Loucy (cell line): Measurements from ENCODE around the gene FAM185A.
"Not testable (repeated sequence)": the region's sequence is repeated elsewhere in the genome, so short reads cannot be mapped to it uniquely, and the experiment has no call there.

ENCODE experiments used
- H2AFZ ChIP-seq: fragments of 200-600 bp; sonication (generic); 2 replicates; pipeline ENCODE4 v1.6.0; 2016; ENCODE audit warnings: antibody characterized with exemption, mild to moderate bottlenecking, low read length, moderate library complexity
- H3F3A ChIP-seq: fragments of 200-600 bp; 2 replicates; pipeline ENCODE4 v1.6.0; 2016; ENCODE audit warnings: antibody characterized with exemption, low read depth, mild to moderate bottlenecking
- H3K27me3 ChIP-seq: fragments of 200-600 bp; sonication (generic); 2 replicates; pipeline ENCODE4 v1.6.1; 2014; ENCODE audit warnings: low read length, mild to moderate bottlenecking; ENCODE audit not compliant: insufficient read depth, poor library complexity, severe bottlenecking
- H3K36me3 ChIP-seq: fragments of 200-600 bp; sonication (generic); 2 replicates; pipeline ENCODE4 v1.6.1; 2016; ENCODE audit warnings: low read length; ENCODE audit not compliant: insufficient read depth
- H3K4me1 ChIP-seq: fragments of 200-600 bp; sonication (generic); 2 replicates; pipeline ENCODE4 v1.5.1; 2014; ENCODE audit warnings: low read length, mild to moderate bottlenecking; ENCODE audit not compliant: insufficient read depth, poor library complexity, severe bottlenecking
- H3K4me2 ChIP-seq: fragments of 200-600 bp; sonication (generic); 2 replicates; pipeline ENCODE4 v1.6.0; 2014; ENCODE audit warnings: antibody characterized with exemption, low read length, low read depth, mild to moderate bottlenecking; ENCODE audit not compliant: poor library complexity, severe bottlenecking
- H3K4me3 ChIP-seq: fragments of 200-600 bp; sonication (generic); 2 replicates; pipeline ENCODE4 v1.5.1; 2014; ENCODE audit warnings: low read length, mild to moderate bottlenecking, mixed read lengths; ENCODE audit not compliant: poor library complexity, severe bottlenecking
- H3K79me2 ChIP-seq: fragments of 200-600 bp; sonication (generic); 2 replicates; pipeline ENCODE4 v1.6.1; 2014; ENCODE audit warnings: low read length; ENCODE audit not compliant: insufficient read depth
- H3K9ac ChIP-seq: fragments of 200-600 bp; sonication (generic); 2 replicates; pipeline ENCODE4 v1.6.0; 2014; ENCODE audit warnings: mild to moderate bottlenecking, low read depth, low read length, moderate library complexity; ENCODE audit not compliant: poor library complexity, severe bottlenecking
- H3K9me2 ChIP-seq: fragments of 200-600 bp; sonication (generic); replicated peaks from 2 replicates; pipeline ENCODE4 v1.6.1; 2016; ENCODE audit warnings: low read depth, low read length, mixed read lengths
- H3K9me3 ChIP-seq: fragments of 200-600 bp; sonication (generic); 2 replicates; pipeline ENCODE4 v1.6.1; 2014; ENCODE audit warnings: mild to moderate bottlenecking, antibody characterized with exemption, low read length, low read depth; ENCODE audit not compliant: insufficient read depth
- H4K20me1 ChIP-seq: fragments of 200-600 bp; sonication (generic); 2 replicates; pipeline ENCODE4 v1.6.0; 2014; ENCODE audit warnings: antibody characterized with exemption, low read length, mild to moderate bottlenecking; ENCODE audit not compliant: insufficient read depth, poor library complexity, severe bottlenecking
- CTCF ChIP-seq: fragments of 200-600 bp; sonication (generic); conservative IDR thresholded peaks from 2 replicates; pipeline ENCODE4 v1.5.1; 2014; ENCODE audit warnings: mild to moderate bottlenecking, antibody characterized with exemption, low read length
- EZH2phosphoT487 ChIP-seq: fragments of 200-600 bp; IDR thresholded peaks from 2 replicates; pipeline ENCODE4 v1.6.1; 2018; ENCODE audit warnings: antibody characterized with exemption, mild to moderate bottlenecking, moderate library complexity, borderline replicate concordance

FAM185A gene

DNA sequence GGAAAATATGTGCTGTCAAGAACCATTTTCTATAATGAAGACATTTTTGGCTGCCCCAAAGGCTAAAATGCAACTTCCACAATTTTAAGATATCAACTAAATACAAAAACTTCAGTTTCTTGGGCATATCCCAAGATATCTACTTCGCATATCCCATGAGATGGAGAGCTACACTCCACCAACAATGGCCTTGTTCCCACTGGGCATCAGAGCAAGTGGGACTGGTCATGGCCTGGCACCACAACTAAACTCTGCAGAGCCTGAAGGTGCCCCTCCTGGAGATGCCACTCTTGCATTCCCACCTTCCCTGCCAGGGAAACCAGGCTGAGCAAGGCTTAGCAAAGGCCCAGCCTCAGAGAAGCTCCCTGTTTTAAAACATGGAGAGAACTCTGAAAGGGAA is 88.2 kb downstream of the FAM185A start:
- H3K4me3 ChIP-seq = no peak overlapping the region
- no peak overlapping the region for H3K9ac ChIP-seq
- H3K4me2 ChIP-seq = no peak overlapping the region
- H3K36me3 ChIP-seq = no peaks in the 10 kb centered on the region
- H3K4me1 ChIP-seq = no peaks in the 10 kb centered on the region
- no peaks in the 10 kb centered on the region for H3K9me2 ChIP-seq
- H3K9me3 ChIP-seq = no peaks in the 10 kb centered on the region
- no peaks in the 10 kb centered on the region for H4K20me1 ChIP-seq
- H3F3A ChIP-seq = no peaks in the 10 kb centered on the region
- no peaks in the 10 kb centered on the region for H3K79me2 ChIP-seq
- H2AFZ ChIP-seq = no peak overlapping the region
- TF ChIP-seq EZH2phosphoT487 (no peak), CTCF (no peak)
- H3K27me3 ChIP-seq = no peaks in the 10 kb centered on the region

GRCh38 chr7:102837802-102838201 is 89.0 kb downstream of the FAM185A start:
- H3F3A ChIP-seq = no peaks in the 10 kb centered on the region
- no peak overlapping the region for H3K4me3 ChIP-seq
- no peak overlapping the region for H3K9ac ChIP-seq
- H3K36me3 ChIP-seq = no peaks in the 10 kb centered on the region
- TF ChIP-seq EZH2phosphoT487 (no peak), CTCF (no peak)
- no peaks in the 10 kb centered on the region for H4K20me1 ChIP-seq
- H2AFZ ChIP-seq = no peak overlapping the region
- H3K4me1 ChIP-seq = no peaks in the 10 kb centered on the region
- no peaks in the 10 kb centered on the region for H3K9me3 ChIP-seq
- H3K9me2 ChIP-seq = no peaks in the 10 kb centered on the region
- no peaks in the 10 kb centered on the region for H3K79me2 ChIP-seq
- no peak overlapping the region for H3K4me2 ChIP-seq
- no peaks in the 10 kb centered on the region for H3K27me3 ChIP-seq

GRCh38 chr7:102838572-102839101 is 89.8 kb downstream of the FAM185A start:
- not testable (repeated sequence) for H3K4me3 ChIP-seq, H3K79me2 ChIP-seq, H3F3A ChIP-seq, H3K4me2 ChIP-seq, H3K9me3 ChIP-seq, H3K36me3 ChIP-seq, H3K4me1 ChIP-seq, H2AFZ ChIP-seq, H3K27me3 ChIP-seq, H3K9me2 ChIP-seq, H3K9ac ChIP-seq, H4K20me1 ChIP-seq

DNA sequence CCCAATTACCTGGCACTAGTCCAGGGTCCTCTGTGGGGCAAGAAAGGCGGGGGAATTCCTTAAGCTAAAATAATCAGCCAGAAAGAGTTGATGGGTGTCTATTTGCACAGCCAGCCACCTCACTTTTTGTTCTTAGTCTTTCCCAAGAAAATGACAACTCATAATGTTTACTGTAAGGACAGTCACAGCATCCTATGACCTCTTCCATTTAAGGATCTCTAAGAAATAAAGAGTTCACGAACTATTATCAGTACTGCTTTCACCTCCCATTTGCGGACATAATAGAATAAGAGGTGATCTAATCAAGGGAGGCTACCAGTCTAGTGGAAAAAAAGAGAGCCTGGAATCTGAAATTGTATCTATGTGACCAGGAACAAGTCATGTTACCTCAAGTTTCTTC is 91.6 kb downstream of the FAM185A start:
- H3K4me3 ChIP-seq = no peak overlapping the region
- H3F3A ChIP-seq = no peaks in the 10 kb centered on the region
- no peaks in the 10 kb centered on the region for H3K36me3 ChIP-seq
- no peak overlapping the region for H3K4me2 ChIP-seq
- H3K9me2 ChIP-seq = no peaks in the 10 kb centered on the region
- no peaks in the 10 kb centered on the region for H3K9me3 ChIP-seq
- no peaks in the 10 kb centered on the region for H3K27me3 ChIP-seq
- no peak overlapping the region for H3K9ac ChIP-seq
- TF ChIP-seq EZH2phosphoT487 (no peak), CTCF (no peak)
- no peaks in the 10 kb centered on the region for H4K20me1 ChIP-seq
- H2AFZ ChIP-seq = no peak overlapping the region
- no peaks in the 10 kb centered on the region for H3K4me1 ChIP-seq
- no peaks in the 10 kb centered on the region for H3K79me2 ChIP-seq
